Activated CD4-positive, alpha-beta memory T cell treated with anti-CD3 and anti-CD28 coated beads for 36 hours (primary cell): Measurements from ENCODE around the gene TTC8. TPM values are rescaled to one million over a fixed set of nuclear protein-coding genes. Genes with fewer than 3 reads are reported as not detected.
A peak's percentile ranks its signal among the peaks of the same experiment; 100 is the strongest.
"Not testable (repeated sequence)": the region's sequence is repeated elsewhere in the genome, so short reads cannot be mapped to it uniquely, and the experiment has no call there.

Experiments used
- CTCF ChIA-PET: fragments of 350-600 bp; sonication (Branson Sonifier 250); formaldehyde crosslinking; loops from one replicate; lab custom pipeline; 2021; ENCODE audit warnings: antibody characterized with exemption, inconsistent platforms; lab: Charles Lee
- POLR2A ChIA-PET: fragments of 350-600 bp; sonication (Branson Sonifier 250); formaldehyde crosslinking; loops from one replicate; lab custom pipeline; 2021; ENCODE audit warnings: antibody characterized with exemption; lab: Charles Lee
- DNase-seq: peaks from one replicate; pipeline ENCODE4 v3.0.0-alpha.2; 2020
- H3K27ac Mint-ChIP-seq: one replicate; pipeline ENCODE4 v1.8.0; 2021; ENCODE audit warnings: mixed read lengths
- H3K27me3 Mint-ChIP-seq: one replicate; pipeline ENCODE4 v1.8.0; 2021; ENCODE audit warnings: mixed read lengths
- H3K36me3 Mint-ChIP-seq: one replicate; pipeline ENCODE4 v1.8.0; 2021; ENCODE audit warnings: mixed read lengths
- H3K4me1 Mint-ChIP-seq: one replicate; pipeline ENCODE4 v1.8.0; 2021; ENCODE audit warnings: low read depth, mixed read lengths
- H3K4me3 Mint-ChIP-seq: one replicate; pipeline ENCODE4 v1.8.0; 2021; ENCODE audit warnings: mild to moderate bottlenecking, mixed read lengths
- H3K9me3 Mint-ChIP-seq: one replicate; pipeline ENCODE4 v1.8.0; 2021; ENCODE audit warnings: mixed read lengths
- intact Hi-C: fragments of 100-400 bp; cut with micrococcal nuclease; formaldehyde crosslinking; loops from one replicate; pipeline ENCODE4 v1.15.1; 2023
- total RNA-seq, 2 experiments: library from RNA; stranded (reverse); gene quantifications; one replicate each; pipeline ENCODE4 v1.2.3, GENCODE V29; 2021

TTC8 gene
- total RNA-seq, 2 experiments from 2014 or later: 3.3 to 4.9 TPM

GRCh38 chr14:88798156-88798555 lies 26.3 kb upstream of the TTC8 start:
- no peak overlapping the region for H3K4me3 Mint-ChIP-seq
- peaks cover 2% of the 10 kb centered on the region for H3K27me3 Mint-ChIP-seq
- ChIA-PET CTCF (no interaction called here), POLR2A (no interaction called here)
- H3K36me3 Mint-ChIP-seq: no peaks in the 10 kb centered on the region
- intact Hi-C loops: no loop called here
- H3K4me1 Mint-ChIP-seq: peaks cover 1% of the 10 kb centered on the region
- no peaks in the 10 kb centered on the region for H3K9me3 Mint-ChIP-seq
- no peak for DNase-seq
- H3K27ac Mint-ChIP-seq: no peak overlapping the region

GRCh38 chr14:88799522-88799921 lies 24.9 kb upstream of the TTC8 start:
- no peak overlapping the region for H3K4me3 Mint-ChIP-seq
- ChIA-PET CTCF (no interaction called here), POLR2A (no interaction called here)
- no peaks in the 10 kb centered on the region for H3K9me3 Mint-ChIP-seq
- H3K27me3 Mint-ChIP-seq: peaks cover 7% of the 10 kb centered on the region
- intact Hi-C loops: no loop called here
- H3K27ac Mint-ChIP-seq: no peak overlapping the region
- H3K4me1 Mint-ChIP-seq: no peaks in the 10 kb centered on the region
- DNase-seq: no peak
- H3K36me3 Mint-ChIP-seq: no peaks in the 10 kb centered on the region

GRCh38 chr14:88802596-88802995 lies 21.9 kb upstream of the TTC8 start:
- no peak for DNase-seq
- H3K4me3 Mint-ChIP-seq: no peak overlapping the region

GRCh38 chr14:88804035-88804434 lies 20.4 kb upstream of the TTC8 start:
- no peak overlapping the region for H3K4me3 Mint-ChIP-seq
- CTCF ChIA-PET: no interaction called here
- intact Hi-C loops: no loop called here
- no peaks in the 10 kb centered on the region for H3K4me1 Mint-ChIP-seq
- peaks cover 7% of the 10 kb centered on the region for H3K9me3 Mint-ChIP-seq
- no peak overlapping the region for H3K27ac Mint-ChIP-seq
- DNase-seq: no peak
- POLR2A ChIA-PET: no interaction called here
- H3K27me3 Mint-ChIP-seq: peaks cover 19% of the 10 kb centered on the region
- peaks cover 4% of the 10 kb centered on the region for H3K36me3 Mint-ChIP-seq

More at GRCh38 chr14:88802596-88802995, 21.9 kb upstream of the TTC8 start:
- Mint-ChIP-seq H3K27ac (no peak overlapping the region), H3K27me3 (peaks cover 19% of the 10 kb centered on the region), H3K4me1 (no peaks in the 10 kb centered on the region), H3K9me3 (no peaks in the 10 kb centered on the region), H3K36me3 (no peaks in the 10 kb centered on the region)
- ChIA-PET POLR2A (no interaction called here), CTCF (interaction anchor here (0.5 kb wide), 1 partner anchor 19 kb away, joined by 5 read pairs; no protein-coding TSS in a partner anchor)
- intact Hi-C loops: no loop called here

- H3K27me3 Mint-ChIP-seq: peaks cover 19% of the 10 kb centered on the region
- peaks cover 4% of the 10 kb centered on the region for H3K36me3 Mint-ChIP-seq
- DNase-seq: no peak
- peaks cover 8% of the 10 kb centered on the region for H3K9me3 Mint-ChIP-seq
- no peak overlapping the region for H3K27ac Mint-ChIP-seq
- no peak overlapping the region for H3K4me3 Mint-ChIP-seq
- CTCF ChIA-PET: no interaction called here
- POLR2A ChIA-PET: no interaction called here
- H3K4me1 Mint-ChIP-seq: no peaks in the 10 kb centered on the region
- intact Hi-C loops: no loop called here
Observed at GRCh38 chr14:88804477-88804876, 20.0 kb upstream of the TTC8 start.

GRCh38 chr14:88808359-88808758 lies 16.1 kb upstream of the TTC8 start:
- Mint-ChIP-seq H3K36me3 (peaks cover 4% of the 10 kb centered on the region), H3K9me3 (peaks cover 8% of the 10 kb centered on the region), H3K27ac (no peak overlapping the region), H3K4me1 (no peaks in the 10 kb centered on the region), H3K27me3 (peaks cover 21% of the 10 kb centered on the region), H3K4me3 (no peak overlapping the region)
- CTCF ChIA-PET: no interaction called here
- POLR2A ChIA-PET: no interaction called here
- intact Hi-C loops: no loop called here
- DNase-seq: no peak

GRCh38 chr14:88815980-88816379 lies 8.5 kb upstream of the TTC8 start:
- intact Hi-C loops: no loop called here
- H3K4me1 Mint-ChIP-seq: no peaks in the 10 kb centered on the region
- H3K4me3 Mint-ChIP-seq: no peak overlapping the region
- no peak for DNase-seq
- H3K9me3 Mint-ChIP-seq: no peaks in the 10 kb centered on the region
- POLR2A ChIA-PET: no interaction called here
- no peaks in the 10 kb centered on the region for H3K36me3 Mint-ChIP-seq
- CTCF ChIA-PET: no interaction called here
- no peak overlapping the region for H3K27ac Mint-ChIP-seq
- H3K27me3 Mint-ChIP-seq: peaks cover 17% of the 10 kb centered on the region

GRCh38 chr14:88818018-88818417 lies 6.4 kb upstream of the TTC8 start:
- Mint-ChIP-seq H3K27ac (no peak overlapping the region), H3K27me3 (peaks cover 13% of the 10 kb centered on the region), H3K9me3 (no peaks in the 10 kb centered on the region), H3K4me1 (no peaks in the 10 kb centered on the region), H3K4me3 (no peak overlapping the region), H3K36me3 (no peaks in the 10 kb centered on the region)
- ChIA-PET POLR2A (no interaction called here), CTCF (no interaction called here)
- DNase-seq: no peak
- intact Hi-C loops: no loop called here

- DNase-seq, H3K36me3 Mint-ChIP-seq, H3K9me3 Mint-ChIP-seq, H3K4me3 Mint-ChIP-seq, H3K27ac Mint-ChIP-seq, intact Hi-C loops, POLR2A ChIA-PET, H3K4me1 Mint-ChIP-seq: not testable (repeated sequence)
- CTCF ChIA-PET: interaction anchor here (1.2 kb wide), 1 partner anchor 27 kb away, joined by 3 read pairs; the partner anchor contains the start of gene EML5
- H3K27me3 Mint-ChIP-seq: peaks cover 13% of the 10 kb centered on the region
Observed at GRCh38 chr14:88819674-88820073, 4.8 kb upstream of the TTC8 start.

GRCh38 chr14:88821378-88821777 lies 3.1 kb upstream of the TTC8 start:
- H3K36me3 Mint-ChIP-seq: no peaks in the 10 kb centered on the region
- peaks cover 10% of the 10 kb centered on the region for H3K4me1 Mint-ChIP-seq
- ChIA-PET CTCF (no interaction called here), POLR2A (no interaction called here)
- DNase-seq: no peak
- H3K27ac Mint-ChIP-seq: no peak overlapping the region
- no peaks in the 10 kb centered on the region for H3K9me3 Mint-ChIP-seq
- peaks cover 9% of the 10 kb centered on the region for H3K27me3 Mint-ChIP-seq
- H3K4me3 Mint-ChIP-seq: no peak overlapping the region
- intact Hi-C loops: no loop called here

GRCh38 chr14:88821888-88822287 lies 2.6 kb upstream of the TTC8 start:
- Mint-ChIP-seq H3K4me1 (peaks cover 10% of the 10 kb centered on the region), H3K9me3 (no peaks in the 10 kb centered on the region), H3K27ac (no peak overlapping the region), H3K4me3 (no peak overlapping the region), H3K36me3 (no peaks in the 10 kb centered on the region), H3K27me3 (peaks cover 9% of the 10 kb centered on the region)
- ChIA-PET CTCF (no interaction called here), POLR2A (no interaction called here)
- intact Hi-C loops: no loop called here
- DNase-seq: no peak

GRCh38 chr14:88823968-88824313 lies 510 bp upstream of the TTC8 start:
- no peak for DNase-seq
- no peaks in the 10 kb centered on the region for H3K36me3 Mint-ChIP-seq
- intact Hi-C loops: loop anchor here (1.0 kb wide), 1 partner anchor 32 kb away; the partner anchor contains the start of gene EML5
- ChIA-PET POLR2A (interaction anchor here (1.9 to 3.1 kb wide), 2 partner anchors 31 to 33 kb away, joined by 8 to 12 read pairs; partner anchors contain the start of gene EML5), CTCF (interaction anchor here (0.6 to 2.1 kb wide), 5 partner anchors 32 to 1116 kb away, joined by 3 to 13 read pairs (median 3); partner anchors contain the start of gene EML5)
- peak overlapping the region; percentile 94 for H3K27ac Mint-ChIP-seq
- peaks cover 5% of the 10 kb centered on the region for H3K27me3 Mint-ChIP-seq
- H3K9me3 Mint-ChIP-seq: no peaks in the 10 kb centered on the region
- H3K4me1 Mint-ChIP-seq: peaks cover 10% of the 10 kb centered on the region
- peak overlapping the region; percentile 94 for H3K4me3 Mint-ChIP-seq

- ChIA-PET POLR2A (interaction anchor here (0.8 to 3.1 kb wide), 4 partner anchors 15 to 156 kb away, joined by 3 to 12 read pairs (median 6); partner anchors contain the start of gene EML5), CTCF (interaction anchor here (1.3 to 2.1 kb wide), 3 partner anchors 33 to 261 kb away, joined by 3 to 13 read pairs (median 12); partner anchors contain the start of gene EML5)
- H3K36me3 Mint-ChIP-seq: no peaks in the 10 kb centered on the region
- no peaks in the 10 kb centered on the region for H3K27me3 Mint-ChIP-seq
- peaks cover 10% of the 10 kb centered on the region for H3K4me1 Mint-ChIP-seq
- H3K27ac Mint-ChIP-seq: no peak overlapping the region
- intact Hi-C loops: no loop called here
- no peaks in the 10 kb centered on the region for H3K9me3 Mint-ChIP-seq
- DNase-seq: no peak
- peak overlapping the region; percentile 94 for H3K4me3 Mint-ChIP-seq
Observed at GRCh38 chr14:88825078-88825458, 617 bp downstream of the TTC8 start.
